H1 (cell line): Measurements from ENCODE around the gene R3HDM2.

ENCODE experiments used
- BCL11A ChIP-seq, 2 experiments: IDR thresholded peaks; one replicate each; pipeline ENCODE4 v1.6.1; 2011; ENCODE audit warnings: low read depth in 2 of 2, low read length in 2 of 2, mild to moderate bottlenecking in 2 of 2
- EP300 ChIP-seq, 2 experiments: IDR thresholded peaks; 1 replicate in 1 of 2; 2 replicates in 1 of 2; pipeline ENCODE4 v1.6.1; 2011 to 2012; ENCODE audit warnings: low read depth in 2 of 2, low read length in 2 of 2, mild to moderate bottlenecking in 2 of 2, borderline replicate concordance in 1 of 2, inconsistent platforms in 1 of 2, moderate library complexity in 1 of 2
- GTF2F1 ChIP-seq: IDR thresholded peaks from 2 replicates; pipeline ENCODE4 v1.6.1; 2012; ENCODE audit warnings: low read depth, low read length, improper control_type of control experiment, borderline replicate concordance
- HDAC2 ChIP-seq, 2 experiments: fragments of 300-600 bp in 1 of 2; sonication (generic) in 1 of 2; IDR thresholded peaks; 2 replicates each; pipeline ENCODE4 v1.6.1; 2011 to 2012; ENCODE audit warnings: low read depth in 2 of 2, low read length in 2 of 2, mild to moderate bottlenecking in 2 of 2, moderate library complexity in 2 of 2, borderline replicate concordance in 1 of 2, inconsistent platforms in 1 of 2
- TEAD4 ChIP-seq: IDR thresholded peaks from 2 replicates; pipeline ENCODE4 v1.6.1; 2012; ENCODE audit warnings: low read depth, low read length, inconsistent platforms, mixed read lengths
- TF ChIP-seq, protein P1 (sequence below), 3 experiments: IDR thresholded peaks; 1 replicate in 2 of 3; 2 replicates in 1 of 3; pipeline versions ENCODE4 v1.5.1 to v1.6.1; 2011; ENCODE audit warnings: low read length in 3 of 3, mild to moderate bottlenecking in 3 of 3, inconsistent platforms in 2 of 3, low read depth in 1 of 3, moderate library complexity in 1 of 3; ENCODE audit not compliant: insufficient read depth in 1 of 3; ENCODE audit errors: control extremely low read depth in 1 of 3
- TF ChIP-seq, protein P2 (sequence below): IDR thresholded peaks from 2 replicates; pipeline ENCODE4 v1.6.1; 2011; ENCODE audit warnings: low read length, improper control_type of control experiment

DNA sequence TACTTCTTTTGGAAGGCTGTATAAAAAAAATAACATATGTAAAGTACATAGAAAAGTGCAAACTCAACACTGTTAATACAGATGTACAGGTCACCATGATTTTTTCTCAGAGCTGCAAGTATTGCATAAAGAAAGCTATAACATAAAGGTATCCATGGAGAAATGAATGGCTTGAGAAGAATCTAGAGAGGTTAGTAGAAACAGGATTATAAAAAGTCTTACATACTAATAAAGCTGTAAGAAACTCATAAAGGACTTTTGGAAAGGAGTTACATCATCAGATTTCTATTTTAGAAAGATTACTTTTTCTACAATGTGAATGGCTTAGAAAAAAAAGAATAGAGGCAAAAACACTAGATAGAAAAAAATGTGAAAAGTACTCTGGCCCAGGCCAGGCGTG lies 46.4 kb downstream of the R3HDM2 start:
- TF ChIP-seq, protein P1, sequence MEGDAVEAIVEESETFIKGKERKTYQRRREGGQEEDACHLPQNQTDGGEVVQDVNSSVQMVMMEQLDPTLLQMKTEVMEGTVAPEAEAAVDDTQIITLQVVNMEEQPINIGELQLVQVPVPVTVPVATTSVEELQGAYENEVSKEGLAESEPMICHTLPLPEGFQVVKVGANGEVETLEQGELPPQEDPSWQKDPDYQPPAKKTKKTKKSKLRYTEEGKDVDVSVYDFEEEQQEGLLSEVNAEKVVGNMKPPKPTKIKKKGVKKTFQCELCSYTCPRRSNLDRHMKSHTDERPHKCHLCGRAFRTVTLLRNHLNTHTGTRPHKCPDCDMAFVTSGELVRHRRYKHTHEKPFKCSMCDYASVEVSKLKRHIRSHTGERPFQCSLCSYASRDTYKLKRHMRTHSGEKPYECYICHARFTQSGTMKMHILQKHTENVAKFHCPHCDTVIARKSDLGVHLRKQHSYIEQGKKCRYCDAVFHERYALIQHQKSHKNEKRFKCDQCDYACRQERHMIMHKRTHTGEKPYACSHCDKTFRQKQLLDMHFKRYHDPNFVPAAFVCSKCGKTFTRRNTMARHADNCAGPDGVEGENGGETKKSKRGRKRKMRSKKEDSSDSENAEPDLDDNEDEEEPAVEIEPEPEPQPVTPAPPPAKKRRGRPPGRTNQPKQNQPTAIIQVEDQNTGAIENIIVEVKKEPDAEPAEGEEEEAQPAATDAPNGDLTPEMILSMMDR (IDR thresholded peaks at IDR 0.05; ENCODE audit: control extremely low read depth in 1 of 3, insufficient read depth in 1 of 3, low read depth in 1 of 3, low read length in 3 of 3) = no peak
- TF ChIP-seq TEAD4 (no peak), GTF2F1 (no peak), BCL11A (IDR thresholded peaks at IDR 0.05; ENCODE audit: low read depth in 2 of 2, low read length in 2 of 2) (no peak), EP300 (IDR thresholded peaks at IDR 0.05; ENCODE audit: borderline replicate concordance in 1 of 2, low read depth in 2 of 2, low read length in 2 of 2) (no peak), HDAC2 (IDR thresholded peaks at IDR 0.05; ENCODE audit: borderline replicate concordance in 1 of 2, low read depth in 2 of 2, low read length in 2 of 2) (no peak)
- TF ChIP-seq, protein P2, sequence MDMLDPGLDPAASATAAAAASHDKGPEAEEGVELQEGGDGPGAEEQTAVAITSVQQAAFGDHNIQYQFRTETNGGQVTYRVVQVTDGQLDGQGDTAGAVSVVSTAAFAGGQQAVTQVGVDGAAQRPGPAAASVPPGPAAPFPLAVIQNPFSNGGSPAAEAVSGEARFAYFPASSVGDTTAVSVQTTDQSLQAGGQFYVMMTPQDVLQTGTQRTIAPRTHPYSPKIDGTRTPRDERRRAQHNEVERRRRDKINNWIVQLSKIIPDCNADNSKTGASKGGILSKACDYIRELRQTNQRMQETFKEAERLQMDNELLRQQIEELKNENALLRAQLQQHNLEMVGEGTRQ = no peak
